Cardiac fibroblast (primary cell): ENCODE results near the gene NOTCH1.

ENCODE experiments used
- DNase-seq, 2 donors: peaks; one replicate each; pipeline versions ENCODE4 v3.0.0 to v3.0.0-alpha.2; 2010; ENCODE audit warnings: low read depth in 2 of 2
- H3K4me3 ChIP-seq, 2 donors: replicated peaks in 1 of 2; 1 replicate in 1 of 2; 2 replicates in 1 of 2; pipeline ENCODE4 v1.5.1; 2011; ENCODE audit warnings: low read depth in 2 of 2, low read length in 2 of 2, mild to moderate bottlenecking in 2 of 2, moderate library complexity in 1 of 2
- CTCF ChIP-seq: IDR thresholded peaks from one replicate; pipeline ENCODE4 v1.5.1; 2011; ENCODE audit warnings: low read depth, mild to moderate bottlenecking, low read length, inconsistent platforms

NOTCH1 gene

GRCh38 chr9:136571531-136571930 lies 25.7 kb upstream of the NOTCH1 start:
- TF ChIP-seq CTCF: no peak
- DNase-seq: no peak
- no peak overlapping the region for H3K4me3 ChIP-seq

GRCh38 chr9:136570916-136571315 lies 25.1 kb upstream of the NOTCH1 start:
- no peak overlapping the region for H3K4me3 ChIP-seq
- no peak for DNase-seq
- TF ChIP-seq CTCF: no peak

DNA sequence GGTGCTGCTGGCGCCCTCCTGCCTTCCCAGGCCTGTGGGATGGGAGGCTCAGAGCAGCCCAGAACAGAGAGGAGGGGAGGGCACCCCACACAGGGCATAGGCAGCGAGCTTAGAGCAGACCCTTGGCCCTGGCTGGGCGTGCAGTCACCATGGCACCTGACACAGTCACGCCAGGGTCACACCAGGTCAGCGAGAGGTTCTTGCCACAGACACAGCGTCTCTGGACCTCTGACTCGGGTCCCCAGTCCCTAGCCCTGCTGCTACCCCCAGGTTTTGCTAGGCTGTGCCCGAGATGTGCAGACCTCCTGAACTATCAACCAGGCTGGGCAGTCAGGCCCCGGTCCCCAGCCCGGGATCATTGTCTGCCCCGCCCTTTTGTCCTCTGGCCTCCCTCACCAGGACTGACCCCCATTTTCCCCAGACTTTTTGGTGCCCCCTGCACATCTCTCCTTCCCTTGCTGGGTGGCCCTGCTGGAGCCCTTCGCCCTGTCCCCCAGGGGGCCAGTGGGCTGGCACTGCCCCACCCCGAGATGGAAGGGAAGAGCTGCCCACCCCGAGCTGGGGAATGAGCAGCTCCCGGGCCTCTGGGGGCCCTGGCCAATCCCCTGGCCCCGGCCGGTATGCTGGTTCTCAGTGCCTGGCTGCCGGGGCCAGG lies 24.5 kb upstream of the NOTCH1 start:
- H3K4me3 ChIP-seq: no peak overlapping the region
- TF ChIP-seq CTCF: no peak
- DNase-seq: no peak

GRCh38 chr9:136569526-136570148 lies 23.8 kb upstream of the NOTCH1 start:
- no peak for TF ChIP-seq CTCF
- no peak overlapping the region for H3K4me3 ChIP-seq
- DNase-seq: no peak

GRCh38 chr9:136568288-136569081 lies 22.6 kb upstream of the NOTCH1 start:
- no peak for DNase-seq
- H3K4me3 ChIP-seq: no peak overlapping the region
- no peak for TF ChIP-seq CTCF

- no peak for TF ChIP-seq CTCF
- peak; percentile 77 to 83 for DNase-seq
- H3K4me3 ChIP-seq: no peak overlapping the region
Measured at GRCh38 chr9:136567651-136568287, 21.9 kb upstream of the NOTCH1 start.
